OCI-LY1 (cell line): Measurements from ENCODE around the gene ABLIM1.

ENCODE experiments used
- EZH2 ChIP-seq: fragments of 200-600 bp; sonication (generic), shearing (Covaris generic); IDR thresholded peaks from 2 replicates; pipeline ENCODE4 v1.8.0; 2017; ENCODE audit warnings: borderline replicate concordance, mixed run types, mild to moderate bottlenecking, antibody characterized with exemption, low read length, moderate library complexity, mixed read lengths
- TF ChIP-seq, protein P1 (sequence below): fragments of 200-600 bp; sonication (generic), shearing (Covaris generic); IDR thresholded peaks from 2 replicates; pipeline ENCODE4 v1.5.1; 2017; ENCODE audit warnings: mild to moderate bottlenecking, antibody characterized with exemption, low read length, moderate library complexity, mixed read lengths

GRCh38 chr10:114442091-114442630 is 215.9 kb downstream of the ABLIM1 start:
- TF ChIP-seq, protein P1, sequence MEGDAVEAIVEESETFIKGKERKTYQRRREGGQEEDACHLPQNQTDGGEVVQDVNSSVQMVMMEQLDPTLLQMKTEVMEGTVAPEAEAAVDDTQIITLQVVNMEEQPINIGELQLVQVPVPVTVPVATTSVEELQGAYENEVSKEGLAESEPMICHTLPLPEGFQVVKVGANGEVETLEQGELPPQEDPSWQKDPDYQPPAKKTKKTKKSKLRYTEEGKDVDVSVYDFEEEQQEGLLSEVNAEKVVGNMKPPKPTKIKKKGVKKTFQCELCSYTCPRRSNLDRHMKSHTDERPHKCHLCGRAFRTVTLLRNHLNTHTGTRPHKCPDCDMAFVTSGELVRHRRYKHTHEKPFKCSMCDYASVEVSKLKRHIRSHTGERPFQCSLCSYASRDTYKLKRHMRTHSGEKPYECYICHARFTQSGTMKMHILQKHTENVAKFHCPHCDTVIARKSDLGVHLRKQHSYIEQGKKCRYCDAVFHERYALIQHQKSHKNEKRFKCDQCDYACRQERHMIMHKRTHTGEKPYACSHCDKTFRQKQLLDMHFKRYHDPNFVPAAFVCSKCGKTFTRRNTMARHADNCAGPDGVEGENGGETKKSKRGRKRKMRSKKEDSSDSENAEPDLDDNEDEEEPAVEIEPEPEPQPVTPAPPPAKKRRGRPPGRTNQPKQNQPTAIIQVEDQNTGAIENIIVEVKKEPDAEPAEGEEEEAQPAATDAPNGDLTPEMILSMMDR: no peak
- TF ChIP-seq EZH2: no peak
